Right ventricle myocardium superior (tissue), 1 donor: ENCODE measurements around the gene LRMDA. TPM values are rescaled to one million over a fixed set of nuclear protein-coding genes. Genes with fewer than 3 reads are reported as not detected.
A peak's percentile ranks its signal among the peaks of the same experiment; 100 is the strongest.

Experiments
- ATAC-seq: fragments of 200-7000 bp; cut with Tn5 transposase; one replicate; pipeline ENCODE4 v1.9.1; 2020; ENCODE audit warnings: mild to moderate bottlenecking; ENCODE audit not compliant: poor library complexity
- DNase-seq: peaks from one replicate; pipeline ENCODE4 v3.0.0-alpha.2; 2020
- intact Hi-C: fragments of 100-400 bp; cut with DNase I; formaldehyde crosslinking; loops from one replicate; pipeline ENCODE4 v1.11.2; 2022
- total RNA-seq: library from RNA; stranded (reverse); fragmentation: NEBNext Ultra II Directional; extraction: Animal tissue kit (Norgen Biotek cat#: 25700); gene quantifications from one replicate; pipeline ENCODE4 v1.2.1, GENCODE V29; 2021
- donor health status: DM: no; HTN: yes; CAD: no; lungs with severe emphysema.

The LRMDA gene
- total RNA-seq, 1 donor from 2014 or later, result 26.3 TPM

GRCh38 chr10:76334255-76334654 is 902.8 kb downstream of the LRMDA start:
- ATAC-seq, result no peak
- DNase-seq, result no peak
- intact Hi-C loops, result no loop called here

DNA sequence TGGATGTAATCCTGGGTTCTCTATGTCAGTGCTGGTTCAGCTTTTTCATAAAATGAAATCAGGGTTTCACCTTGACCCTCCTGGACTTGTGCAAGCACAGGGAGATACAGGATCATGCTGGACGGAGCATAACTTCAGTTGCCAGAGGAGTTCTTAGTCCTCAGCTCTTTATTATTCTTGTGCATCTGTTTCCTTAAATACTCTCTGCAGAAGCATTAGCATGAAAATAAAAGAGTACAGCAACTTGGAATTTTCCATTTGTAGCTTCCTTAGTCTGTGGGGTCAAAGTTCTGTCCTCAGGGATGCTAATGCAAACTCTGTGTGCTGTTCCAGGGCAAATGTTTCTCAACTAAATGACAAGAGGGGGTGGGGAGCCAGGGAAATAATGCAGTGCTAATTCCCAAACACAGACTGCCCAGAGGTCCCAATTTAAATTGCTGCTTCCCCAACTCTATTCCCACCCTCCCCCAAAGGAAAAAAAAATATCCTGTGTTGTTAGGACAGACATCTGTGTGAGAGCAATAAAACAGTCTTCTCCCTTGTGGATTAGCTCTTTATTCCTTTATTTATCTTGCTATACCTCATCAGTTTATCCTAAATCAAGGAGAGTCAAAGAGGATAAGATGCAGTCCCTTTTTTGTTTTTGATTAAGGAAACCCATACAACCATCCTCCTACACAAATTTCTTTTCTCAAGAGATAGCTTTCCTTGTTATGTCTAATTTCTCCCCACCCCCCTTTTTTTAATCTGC is 905.0 kb downstream of the LRMDA start:
- ATAC-seq (peak; percentile 77), DNase-seq (no peak)
- intact Hi-C loops, result no loop called here

GRCh38 chr10:76337641-76338040 is 906.2 kb downstream of the LRMDA start:
- intact Hi-C loops, result no loop called here
- no peak for DNase-seq
- no peak for ATAC-seq

DNA sequence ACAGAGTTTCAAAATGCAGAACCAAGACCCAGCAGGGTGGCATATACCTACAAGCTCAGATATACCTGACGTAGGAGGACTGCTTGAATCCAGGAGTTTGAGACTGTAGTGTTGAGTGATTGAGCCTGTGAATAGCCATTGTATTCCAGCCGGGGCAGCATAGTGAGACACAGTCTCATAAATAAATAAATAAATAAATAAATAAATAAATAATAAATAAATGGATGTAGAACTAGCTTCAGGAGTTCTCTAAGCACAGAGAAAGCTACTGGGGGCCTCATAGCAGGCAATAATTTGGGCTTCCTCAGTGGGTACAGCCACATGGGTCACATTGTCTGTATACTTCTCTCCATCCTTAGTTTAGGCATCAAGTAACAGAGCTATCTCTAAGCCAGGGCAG is 906.8 kb downstream of the LRMDA start:
- no peak for DNase-seq
- no peak for ATAC-seq
- intact Hi-C loops, result no loop called here

DNA sequence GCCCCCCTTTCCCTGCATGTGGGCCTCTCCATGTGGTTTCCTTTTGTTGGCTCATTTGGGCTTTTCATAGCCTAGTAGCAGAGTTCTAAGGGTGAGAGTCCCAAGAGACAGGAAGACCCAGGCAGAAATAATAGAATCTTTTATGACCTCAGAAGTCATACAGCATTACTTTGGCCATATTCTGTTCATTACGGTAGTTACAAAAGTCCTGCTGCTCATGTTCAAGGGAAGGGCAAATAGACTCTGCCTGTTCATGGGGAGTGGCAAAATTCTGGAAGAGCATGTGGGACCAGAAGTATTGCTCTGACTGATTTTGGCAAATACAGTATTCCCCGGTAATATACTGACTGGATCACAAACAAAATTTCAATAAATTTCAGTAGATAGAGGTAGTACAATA is 910.3 kb downstream of the LRMDA start:
- no peak for DNase-seq
- no peak for ATAC-seq
- intact Hi-C loops, result no loop called here

DNA sequence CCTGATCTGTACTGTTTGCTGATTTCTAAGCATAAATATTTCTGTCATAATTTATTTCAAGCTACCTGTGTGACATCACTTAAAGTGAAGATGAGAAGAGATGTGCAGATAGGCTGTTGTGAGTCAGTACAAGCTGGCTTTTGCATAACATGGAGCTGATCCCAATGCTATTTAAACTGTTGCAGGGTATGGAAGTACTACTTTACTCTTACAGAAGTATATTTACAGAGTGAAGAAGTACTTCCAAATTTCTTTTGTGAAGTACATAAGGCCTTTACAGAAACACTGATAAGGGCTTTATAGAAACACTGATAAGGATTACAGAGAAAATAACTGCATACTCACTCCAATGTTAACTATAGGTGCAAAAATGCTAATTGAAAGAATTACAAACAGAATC is 911.6 kb downstream of the LRMDA start:
- intact Hi-C loops, result no loop called here
- ATAC-seq, result no peak
- no peak for DNase-seq

DNA sequence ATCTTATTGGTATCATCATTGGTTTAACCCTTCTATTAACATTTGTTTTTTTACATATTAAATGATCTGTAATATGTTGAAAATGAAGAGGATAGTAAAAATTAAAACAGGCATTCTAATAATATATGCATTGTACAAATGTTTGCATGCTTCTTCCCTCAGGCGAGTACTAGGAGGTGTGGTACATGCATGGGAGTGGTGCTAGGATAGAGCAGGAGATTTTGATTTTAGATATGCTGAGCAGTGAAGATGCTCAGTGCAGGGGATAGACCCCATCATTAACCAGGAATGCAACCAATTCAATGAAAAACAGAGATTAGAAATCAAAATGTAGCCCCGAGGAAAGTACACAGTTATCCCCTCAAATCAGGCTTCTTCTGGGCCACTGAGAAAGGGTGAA is 916.4 kb downstream of the LRMDA start:
- DNase-seq (no peak), ATAC-seq (no peak)
- intact Hi-C loops, result no loop called here

DNA sequence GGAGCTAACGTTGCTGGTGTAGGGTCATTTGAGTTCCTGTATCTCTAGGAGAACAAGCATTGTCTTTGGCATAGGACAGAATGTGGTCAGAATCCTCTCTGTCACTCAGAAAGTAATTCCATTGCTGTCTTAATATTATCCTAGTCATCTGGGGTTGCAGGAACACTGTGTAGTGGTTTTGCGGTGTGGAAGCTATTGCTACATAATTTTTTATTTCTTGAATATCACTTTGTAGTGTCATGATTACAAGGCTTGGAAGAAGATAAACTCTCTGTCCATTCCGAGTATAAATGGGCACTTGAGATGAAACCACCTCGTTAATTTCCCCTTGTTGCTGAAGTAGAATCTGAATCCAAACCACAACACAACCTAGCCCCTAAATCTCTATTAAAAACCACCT is 919.2 kb downstream of the LRMDA start:
- ATAC-seq (no peak), DNase-seq (no peak)
- intact Hi-C loops, result no loop called here

- DNase-seq, result no peak
- no peak for ATAC-seq
- intact Hi-C loops, result no loop called here
These were observed 920.9 kb downstream of the LRMDA start for GRCh38 chr10:76352300-76352699.

DNA sequence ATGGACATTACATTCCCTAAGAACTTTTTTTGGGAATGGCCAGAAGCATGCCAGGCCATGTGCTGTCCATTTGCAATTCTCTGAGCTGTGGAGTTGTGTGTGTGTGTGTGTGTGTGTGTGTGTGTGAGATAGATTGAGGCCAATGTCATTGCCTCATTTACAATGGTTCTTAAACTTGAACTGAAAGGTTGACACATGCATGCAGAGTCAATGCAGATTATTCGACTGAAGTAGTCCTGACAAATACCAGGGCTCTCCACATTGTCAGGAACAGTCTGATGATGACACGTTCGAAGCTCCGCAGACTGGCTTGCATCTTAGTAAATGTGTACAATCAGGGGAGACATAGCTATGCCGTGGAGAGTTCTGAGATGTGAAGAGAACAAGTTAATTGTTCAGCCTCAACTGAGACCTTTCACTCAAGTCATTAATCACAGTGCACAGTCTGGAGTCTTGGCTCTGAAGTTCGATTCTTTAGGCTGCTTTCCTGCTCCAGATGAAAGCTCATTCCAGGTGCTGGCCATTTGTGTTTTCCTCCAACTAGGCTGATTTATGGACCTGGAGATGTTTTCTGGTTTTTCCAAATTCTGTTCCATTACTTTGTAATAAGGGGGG is 921.9 kb downstream of the LRMDA start:
- ATAC-seq (no peak), DNase-seq (no peak)
- intact Hi-C loops, result no loop called here

DNA sequence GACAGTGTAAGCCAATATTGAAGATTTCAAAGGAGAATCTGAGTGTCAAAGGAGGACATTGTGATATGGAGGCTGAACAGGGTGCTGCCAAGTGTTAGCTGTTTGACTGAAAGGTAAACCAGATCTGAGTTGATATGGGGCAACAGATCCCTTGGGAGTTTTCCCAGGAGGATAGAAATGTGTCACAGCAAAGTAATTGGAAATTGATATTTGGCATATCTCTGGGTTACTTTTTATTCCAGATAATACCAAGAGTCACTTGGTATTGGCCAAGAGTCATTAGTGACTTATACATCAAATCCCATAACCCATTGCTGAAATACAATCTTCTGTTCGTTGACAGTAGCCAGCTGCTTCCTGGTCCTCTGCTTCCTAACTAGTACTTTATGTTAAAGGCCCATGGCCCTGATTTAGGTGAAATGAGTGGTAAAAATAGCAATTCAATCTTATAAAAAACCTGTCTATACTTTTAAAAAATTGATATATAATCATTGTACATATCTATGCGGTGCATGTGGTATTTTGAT is 922.9 kb downstream of the LRMDA start:
- intact Hi-C loops, result no loop called here
- ATAC-seq (no peak), DNase-seq (no peak)

GRCh38 chr10:76354921-76355320 is 923.5 kb downstream of the LRMDA start:
- intact Hi-C loops, result no loop called here
- ATAC-seq (no peak), DNase-seq (no peak)

DNA sequence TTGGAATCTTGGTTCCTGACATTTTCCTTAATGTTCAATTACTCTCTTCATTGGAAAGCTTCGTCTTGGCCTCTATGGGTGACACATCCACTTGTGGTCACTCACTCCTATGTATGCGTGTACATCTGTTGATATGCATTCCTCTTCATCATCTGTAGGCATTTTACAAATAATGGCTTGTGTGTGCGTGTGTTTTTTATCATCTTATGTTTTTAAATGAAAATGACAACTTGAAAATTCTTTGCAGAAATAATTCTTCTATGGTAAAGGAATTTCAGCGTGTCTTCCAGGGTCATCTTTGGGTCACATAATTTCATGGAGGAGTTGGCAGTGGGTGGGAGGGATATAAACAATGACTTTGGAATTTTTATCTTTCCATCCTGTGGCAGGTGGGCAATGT is 925.1 kb downstream of the LRMDA start:
- DNase-seq, result no peak
- intact Hi-C loops, result no loop called here
- ATAC-seq, result no peak

DNA sequence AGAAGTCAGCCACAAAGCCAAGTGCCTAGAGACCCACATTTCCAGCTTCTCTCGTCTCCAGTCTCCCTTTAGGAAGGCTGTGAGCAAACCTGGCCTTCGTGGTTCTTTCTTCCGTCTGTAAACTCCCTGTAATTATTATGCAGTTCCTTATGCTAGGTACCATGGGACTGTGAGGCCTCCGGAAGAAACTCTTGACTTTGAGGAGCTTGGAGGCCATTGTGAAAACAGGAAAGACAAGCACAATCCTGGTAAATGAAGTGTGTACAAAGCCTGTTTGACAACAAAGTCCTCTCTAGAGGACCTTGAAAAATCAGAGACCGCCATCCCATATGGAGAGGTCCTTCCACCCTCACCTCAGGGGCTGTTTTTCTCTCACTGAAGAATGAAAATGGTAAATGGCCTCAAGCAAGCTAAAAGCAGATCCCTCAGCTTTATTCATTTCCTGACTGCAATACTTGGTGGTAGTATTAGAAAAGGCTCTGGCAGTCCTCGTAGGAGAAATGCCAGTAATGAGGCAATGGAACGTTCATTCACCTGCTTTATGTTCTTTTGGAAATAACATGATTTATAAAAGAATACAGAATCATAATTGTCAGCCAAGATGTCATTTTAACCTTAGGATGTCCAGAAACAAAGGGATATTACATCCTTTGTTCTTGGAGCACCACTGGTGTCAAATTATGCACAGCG is 926.4 kb downstream of the LRMDA start:
- no peak for ATAC-seq
- intact Hi-C loops, result no loop called here

DNA sequence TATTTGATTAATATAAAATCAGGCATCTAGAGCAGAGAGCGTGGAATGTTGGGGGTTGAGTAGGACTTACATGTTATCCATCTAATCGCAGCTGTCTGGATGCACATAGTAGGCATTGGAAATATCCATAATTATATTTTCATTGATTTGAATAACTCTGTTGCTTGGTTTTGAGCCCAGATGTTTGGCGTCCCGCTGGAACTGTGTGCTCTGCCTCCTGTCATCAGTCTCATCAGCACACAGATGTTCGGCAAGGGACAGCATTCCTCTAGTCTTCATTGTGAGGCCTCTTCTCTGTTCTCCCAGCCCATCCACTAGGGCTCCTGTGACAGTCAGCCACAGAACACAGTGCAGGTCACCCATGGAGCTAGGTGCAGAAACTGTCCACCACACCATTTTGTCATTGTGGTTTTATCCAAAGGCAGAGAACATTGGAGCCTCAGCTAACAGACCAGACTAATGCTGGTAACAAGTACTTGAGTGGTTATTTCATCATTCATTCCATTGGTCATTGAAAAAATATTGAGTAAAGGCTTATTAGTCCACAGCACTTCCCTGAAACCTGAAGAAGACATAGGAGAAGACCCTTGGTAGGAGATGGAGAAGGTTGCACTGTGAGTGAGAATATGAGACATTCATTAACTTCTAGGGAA is 927.4 kb downstream of the LRMDA start:
- intact Hi-C loops, result no loop called here
- DNase-seq (no peak), ATAC-seq (peak; percentile 58)

More for the DNA sequence above, 926.4 kb downstream of the LRMDA start:
- no peak for DNase-seq

DNA sequence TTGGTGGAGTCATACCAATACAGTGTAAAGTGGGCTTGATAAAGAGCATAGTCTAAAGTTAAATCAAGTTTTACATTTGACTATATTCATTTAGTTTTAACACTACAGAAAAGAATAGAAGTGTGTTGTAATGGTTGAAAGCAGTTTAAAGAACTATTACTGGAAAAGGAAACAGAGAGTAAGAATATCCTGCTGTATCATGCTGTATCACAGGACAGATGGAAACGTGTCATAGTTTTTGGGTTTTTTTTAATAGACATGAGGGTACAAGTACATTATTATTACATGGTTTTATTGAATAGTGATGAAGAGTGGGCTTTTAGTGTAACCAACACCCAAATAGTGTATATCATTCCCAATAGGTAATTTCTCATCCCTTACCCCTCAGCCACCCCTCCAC is 944.3 kb downstream of the LRMDA start:
- ATAC-seq (no peak), DNase-seq (no peak)
- intact Hi-C loops, result no loop called here

DNA sequence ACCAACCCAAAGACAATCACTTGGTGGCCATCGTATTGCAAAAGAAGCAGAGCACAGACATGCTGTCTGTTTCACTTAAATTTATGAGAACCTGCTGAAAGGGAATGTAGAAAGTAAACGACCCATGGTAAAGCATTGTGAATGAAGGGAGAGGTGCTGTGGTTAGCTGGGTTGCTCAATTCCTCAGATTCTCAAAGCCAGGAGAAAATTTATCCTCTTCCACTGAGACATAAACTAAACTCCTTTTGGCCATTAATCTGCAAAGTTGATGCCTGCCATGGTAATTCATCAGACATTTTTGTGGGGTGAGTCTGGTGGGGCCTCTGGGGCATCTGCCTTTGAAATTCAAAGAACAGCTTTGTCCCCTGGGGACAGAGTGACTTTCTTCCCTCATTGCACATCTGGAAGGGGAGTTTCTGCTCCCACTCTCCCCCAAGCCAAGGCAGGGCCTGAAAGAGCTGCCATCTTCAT is 951.0 kb downstream of the LRMDA start:
- intact Hi-C loops, result no loop called here
- DNase-seq (no peak), ATAC-seq (no peak)

- ATAC-seq (no peak), DNase-seq (no peak)
- intact Hi-C loops, result no loop called here
These were observed 957.0 kb downstream of the LRMDA start for GRCh38 chr10:76388321-76389023.
